K562 (cell line): Measurements from ENCODE around the gene ASF1B. TPM values are rescaled to one million over a fixed set of nuclear protein-coding genes. Genes with fewer than 3 reads are reported as not detected.
A peak's percentile ranks its signal among the peaks of the same experiment; 100 is the strongest.

Experiments used
- ASH1L ChIP-seq: fragments of 450-650 bp; IDR thresholded peaks from 2 replicates; pipeline ENCODE4 v1.6.1; 2018; ENCODE audit warnings: borderline replicate concordance, mild to moderate bottlenecking, low read depth; ENCODE audit not compliant: partially characterized antibody
- ATF2 ChIP-seq: sonication (generic); formaldehyde crosslinking; IDR thresholded peaks from 2 replicates; pipeline ENCODE4 v1.8.1; 2022; ENCODE audit warnings: missing genetic modification reagents
- BRCA1 ChIP-seq, 2 experiments: fragments of 450-650 bp in 1 of 2; sonication (generic) in 1 of 2; formaldehyde crosslinking in 1 of 2; IDR thresholded peaks; 2 replicates each; pipeline versions ENCODE4 v1.5.0 to v1.6.1; 2017 to 2020; ENCODE audit warnings: mild to moderate bottlenecking in 1 of 2, missing genetic modification reagents in 1 of 2
- ETS2 ChIP-seq: IDR thresholded peaks from 2 replicates; pipeline ENCODE4 v1.6.1; 2016; ENCODE audit warnings: borderline replicate concordance, missing genetic modification characterization, mild to moderate bottlenecking, moderate library complexity, missing compliant biosample characterization; ENCODE audit not compliant: poor library complexity, severe bottlenecking
- FOXJ3 ChIP-seq: sonication (generic); formaldehyde crosslinking; IDR thresholded peaks from 2 replicates; pipeline ENCODE4 v1.4.0; 2020; ENCODE audit warnings: mild to moderate bottlenecking, missing genetic modification reagents
- HCFC1 ChIP-seq: IDR thresholded peaks from 2 replicates; pipeline ENCODE4 v1.6.1; 2012; ENCODE audit warnings: low read depth, low read length, improper control_type of control experiment
- HOMEZ ChIP-seq: fragments of 250-450 bp; sonication (Bioruptor Pico); IDR thresholded peaks from 2 replicates; pipeline ENCODE4 v1.4.0; 2020; ENCODE audit warnings: mild to moderate bottlenecking, moderate library complexity
- KLF1 ChIP-seq: fragments of 450-650 bp; IDR thresholded peaks from 2 replicates; pipeline ENCODE4 v1.6.1; 2016; ENCODE audit warnings: missing genetic modification characterization, missing compliant biosample characterization
- MAX ChIP-seq: sonication (generic); formaldehyde crosslinking; IDR thresholded peaks from 2 replicates; pipeline ENCODE4 v1.9.0; 2022; ENCODE audit warnings: mild to moderate bottlenecking, missing genetic modification reagents
- NFYB ChIP-seq: IDR thresholded peaks from 2 replicates; pipeline ENCODE4 v1.6.1; 2011; ENCODE audit warnings: mild to moderate bottlenecking, moderate library complexity; ENCODE audit not compliant: insufficient read length; ENCODE audit errors: extremely low read depth
- PCBP1 ChIP-seq: fragments of 200-400 bp; formaldehyde crosslinking; IDR thresholded peaks from 2 replicates; pipeline ENCODE4 v1.6.1; 2018; ENCODE audit warnings: mild to moderate bottlenecking, low read depth, low read length; ENCODE audit not compliant: poor library complexity, severe bottlenecking
- PHF21A ChIP-seq: fragments of 450-650 bp; IDR thresholded peaks from 2 replicates; pipeline ENCODE4 v1.6.1; 2017; ENCODE audit warnings: low read depth, borderline replicate concordance
- PREB ChIP-seq: sonication (generic); formaldehyde crosslinking; IDR thresholded peaks from 2 replicates; pipeline ENCODE4 v1.8.1; 2023; ENCODE audit warnings: mild to moderate bottlenecking, missing genetic modification reagents
- RBM39 ChIP-seq: fragments of 200-400 bp; formaldehyde crosslinking; optimal IDR thresholded peaks from 2 replicates; pipeline ENCODE3; 2018; ENCODE audit warnings: low read depth, low read length
- RFX1 ChIP-seq: fragments of 450-650 bp; IDR thresholded peaks from 2 replicates; pipeline ENCODE4 v1.6.1; 2016; ENCODE audit warnings: mild to moderate bottlenecking, moderate library complexity
- SP1 ChIP-seq: sonication (generic); formaldehyde crosslinking; IDR thresholded peaks from 2 replicates; pipeline ENCODE4 v1.8.1; 2022; ENCODE audit warnings: mild to moderate bottlenecking, missing genetic modification reagents
- THAP12 ChIP-seq: fragments of 250-450 bp; sonication (Bioruptor Pico); IDR thresholded peaks from 2 replicates; pipeline ENCODE4 v1.9.0; 2021; ENCODE audit warnings: mild to moderate bottlenecking, inconsistent platforms
- ZBTB7A ChIP-seq: IDR thresholded peaks from 2 replicates; pipeline ENCODE4 v1.6.1; 2011; ENCODE audit warnings: low read depth, mild to moderate bottlenecking, low read length, moderate library complexity, borderline replicate concordance; ENCODE audit not compliant: control insufficient read depth
- ZFP36 ChIP-seq: fragments of 150-350 bp; IDR thresholded peaks from 2 replicates; pipeline ENCODE4 v1.6.1; 2018; ENCODE audit warnings: low read length, low read depth; ENCODE audit not compliant: partially characterized antibody
- ZNF586 ChIP-seq: fragments of 450-650 bp; formaldehyde crosslinking; conservative IDR thresholded peaks from 2 replicates; pipeline ENCODE4 v1.4.0; 2020; ENCODE audit warnings: mild to moderate bottlenecking, moderate library complexity
- polyA plus RNA-seq, 8 experiments: library from polyadenylated mRNA; depleted of rRNA in 4 of 8; stranded (reverse) in 5 of 8; unstranded in 3 of 8; fragments of >200 nt; fragmentation: Nextera tagmentation in 2 of 8; fragmentation: Illumina TruSeq in 1 of 8; extraction: Ambion mirVana in 2 of 8; extraction: Trizol in 1 of 8; gene quantifications; 2 replicates each; pipeline versions ENCODE4 v1.2.1 to v1.2.3, GENCODE V29; 2011 to 2014; ENCODE audit warnings: inconsistent platforms in 1 of 8, missing spikeins in 1 of 8
- total RNA-seq, 7 experiments: library from RNA; depleted of rRNA in 6 of 7; stranded (reverse); fragments of >200 nt in 6 of 7; fragmentation: Illumina TruSeq in 2 of 7; extraction: Trizol in 2 of 7; gene quantifications; 2 replicates each; pipeline versions ENCODE4 v1.2.1 to v1.2.3, GENCODE V29; 2011 to 2021; ENCODE audit warnings: low replicate concordance in 1 of 7

ASF1B gene
- total and polyA plus RNA-seq, 9 of the 15 experiments (the other 6 are each of a cell fraction or from before 2014, with no cell fraction given) = 6.0 to 69.4 (median 53.3) TPM

- TF ChIP-seq ETS2 (tag) (no peak), KLF1 (tag) (no peak), NFYB (peak; percentile 96), PHF21A (peak; percentile 68; the same call in 1 of the 2 replicates), ZNF586 (CRISPR knock-in tag) (no peak), ASH1L (peak; percentile 99), BRCA1 (IDR thresholded peaks at IDR 0.05) (no peak), BRCA1 (CRISPR knock-in tag; IDR thresholded peaks at IDR 0.05) (no peak), PREB (CRISPR knock-in tag) (no peak), HCFC1 (peak; percentile 55), ZBTB7A (peak; percentile 89), THAP12 (CRISPR knock-in tag) (peak; percentile 41; the same call in 1 of the 2 replicates), PCBP1 (peak; percentile 4), RBM39 (no peak), HOMEZ (no peak), SP1 (peak; percentile 91), RFX1 (no peak), MAX (CRISPR knock-in tag) (no peak), ATF2 (CRISPR knock-in tag) (no peak), ZFP36 (no peak), FOXJ3 (no peak)
These were observed 18.7 kb downstream of the ASF1B start, which contains the start of gene PRKACA (continued) for GRCh38 chr19:14117668-14118164.
